Measurements from ENCODE around the gene APRT.

APRT gene

GRCh38 chr16:88760424-88761142 lies 51.1 kb downstream of the APRT start:
- DNase-seq (ENCODE audit: low read depth in 2 of 3, low spot score in 1 of 3): no peak

GRCh38 chr16:88759976-88760350 lies 51.8 kb downstream of the APRT start:
- DNase-seq (ENCODE audit: low read depth in 2 of 3, low spot score in 1 of 3): no peak

Data from stimulated activated CD4-positive, alpha-beta T cell treated with anti-CD3 and anti-CD28 coated beads, Interleukin-12 subunit alpha, Interleukin-12 subunit beta, amount 100 ng/mL, for 48 hours (primary cell).